ENCODE measurements around the gene RAD51B.

GRCh38 chr14:67994531-67994930, 175.0 kb downstream of the RAD51B start:
- TF ChIP-seq POLR2AphosphoS5 (IDR thresholded peaks at IDR 0.05; ENCODE audit: low read depth, low read length) (no peak), PAX5 (IDR thresholded peaks at IDR 0.05; ENCODE audit: insufficient read depth, low read length, severe bottlenecking) (no peak)

All from GM12891 (cell line).